ENCODE data around the gene TNNC1.

GRCh38 chr3:52451237-52452083, 2.4 kb downstream of the TNNC1 start:
- TF ChIP-seq CTCF (conservative IDR thresholded peaks at IDR 0.05; ENCODE audit: low read depth, low read length) (no peak), EZH2 (IDR thresholded peaks at IDR 0.05; ENCODE audit: borderline replicate concordance, low read depth, low read length, poor library complexity, severe bottlenecking) (no peak)

Data from A673 (cell line).